ENCODE measurements around the gene CCDC38. TPM values are rescaled to one million over a fixed set of nuclear protein-coding genes. Genes with fewer than 3 reads are reported as not detected.
A peak's percentile ranks its signal among the peaks of the same experiment; 100 is the strongest.

The CCDC38 gene
- total RNA-seq, 1 experiment from 2014 or later = 0.39 TPM

- no peaks in the 10 kb centered on the region for H3K4me1 ChIP-seq (replicated peaks)
- no peaks in the 10 kb centered on the region for H3K9me3 ChIP-seq (replicated peaks)
- H3K36me3 ChIP-seq = no peaks in the 10 kb centered on the region
- H3K27me3 ChIP-seq (replicated peaks) = no peaks in the 10 kb centered on the region
- H3K4me3 ChIP-seq = no peak overlapping the region
- no peak overlapping the region for H3K27ac ChIP-seq
- DNase-seq (ENCODE audit: low read depth in 1 of 2, low spot score in 2 of 2) = no peak
Measured at GRCh38 chr12:95951515-95951914, 9.1 kb upstream of the CCDC38 start.

- H3K4me1 ChIP-seq (replicated peaks) = no peaks in the 10 kb centered on the region
- H3K27ac ChIP-seq = no peak overlapping the region
- H3K9me3 ChIP-seq (replicated peaks) = no peaks in the 10 kb centered on the region
- H3K36me3 ChIP-seq = no peaks in the 10 kb centered on the region
- H3K27me3 ChIP-seq (replicated peaks) = peaks cover 3% of the 10 kb centered on the region; the same call in 1 of the 2 replicates
- no peak overlapping the region for H3K4me3 ChIP-seq
- DNase-seq (ENCODE audit: low read depth in 1 of 2, low spot score in 2 of 2) = no peak
Measured at GRCh38 chr12:95949477-95950206, 7.2 kb upstream of the CCDC38 start.

GRCh38 chr12:95944108-95944704 is 1.8 kb upstream of the CCDC38 start:
- Histone ChIP-seq H3K27me3 (replicated peaks) (peaks cover 3% of the 10 kb centered on the region; the same call in 1 of the 2 replicates), H3K4me1 (replicated peaks) (peaks cover 10% of the 10 kb centered on the region), H3K36me3 (no peaks in the 10 kb centered on the region), H3K4me3 (no peak overlapping the region), H3K27ac (no peak overlapping the region), H3K9me3 (replicated peaks) (no peaks in the 10 kb centered on the region)
- no peak for DNase-seq (ENCODE audit: low read depth in 1 of 2, low spot score in 2 of 2)

- H3K27ac ChIP-seq = peak within 1 kb of the TSS; percentile 63
- peaks cover 10% of the 10 kb centered on the region for H3K4me1 ChIP-seq (replicated peaks)
- H3K9me3 ChIP-seq (replicated peaks) = no peaks in the 10 kb centered on the region
- peaks cover 3% of the 10 kb centered on the region; the same call in 1 of the 2 replicates for H3K27me3 ChIP-seq (replicated peaks)
- H3K36me3 ChIP-seq = no peaks in the 10 kb centered on the region
- H3K4me3 ChIP-seq = peak within 1 kb of the TSS; percentile 62
- DNase-seq (ENCODE audit: low read depth in 1 of 2, low spot score in 2 of 2) = peak; percentile 48 to 56
Measured at GRCh38 chr12:95943330-95943842, 972 bp upstream of the CCDC38 start, which contains the start of gene AMDHD1. Gene AMDHD1, plus strand, starts transcription at chr12:95943331. Its CDS starts 68 bp downstream, at chr12:95943399.

GRCh38 chr12:95942101-95942523 is 302 bp downstream of the CCDC38 start:
- DNase-seq (ENCODE audit: low read depth in 1 of 2, low spot score in 2 of 2) = peak in 1 of 2 experiments; percentile 8
- H3K9me3 ChIP-seq (replicated peaks) = no peaks in the 10 kb centered on the region
- H3K27me3 ChIP-seq (replicated peaks) = peaks cover 3% of the 10 kb centered on the region; the same call in 1 of the 2 replicates
- no peaks in the 10 kb centered on the region for H3K36me3 ChIP-seq
- peaks cover 10% of the 10 kb centered on the region for H3K4me1 ChIP-seq (replicated peaks)
- peak overlapping the region; percentile 63 for H3K27ac ChIP-seq
- peak overlapping the region; percentile 62 for H3K4me3 ChIP-seq

- H3K4me3 ChIP-seq = no peak overlapping the region
- H3K27me3 ChIP-seq (replicated peaks) = no peaks in the 10 kb centered on the region
- H3K4me1 ChIP-seq (replicated peaks) = peaks cover 10% of the 10 kb centered on the region
- DNase-seq (ENCODE audit: low read depth in 1 of 2, low spot score in 2 of 2) = no peak
- no peaks in the 10 kb centered on the region for H3K9me3 ChIP-seq (replicated peaks)
- no peaks in the 10 kb centered on the region for H3K36me3 ChIP-seq
- H3K27ac ChIP-seq = no peak overlapping the region
Measured at GRCh38 chr12:95940514-95940913, 1.9 kb downstream of the CCDC38 start.

- no peaks in the 10 kb centered on the region for H3K36me3 ChIP-seq
- no peak for DNase-seq (ENCODE audit: low read depth in 1 of 2, low spot score in 2 of 2)
- no peaks in the 10 kb centered on the region for H3K27me3 ChIP-seq (replicated peaks)
- H3K4me3 ChIP-seq = no peak overlapping the region
- no peaks in the 10 kb centered on the region for H3K4me1 ChIP-seq (replicated peaks)
- no peaks in the 10 kb centered on the region for H3K9me3 ChIP-seq (replicated peaks)
- H3K27ac ChIP-seq = no peak overlapping the region
Measured at GRCh38 chr12:95922231-95922630, 20.2 kb downstream of the CCDC38 start.

- H3K36me3 ChIP-seq = no peaks in the 10 kb centered on the region
- no peak overlapping the region for H3K4me3 ChIP-seq
- H3K9me3 ChIP-seq (replicated peaks) = no peaks in the 10 kb centered on the region
- H3K27me3 ChIP-seq (replicated peaks) = peaks cover 3% of the 10 kb centered on the region; the same call in 1 of the 2 replicates
- no peak for DNase-seq (ENCODE audit: low read depth in 1 of 2, low spot score in 2 of 2)
- no peaks in the 10 kb centered on the region for H3K4me1 ChIP-seq (replicated peaks)
- no peak overlapping the region for H3K27ac ChIP-seq
Measured at GRCh38 chr12:95919110-95919509, 23.3 kb downstream of the CCDC38 start.

GRCh38 chr12:95918194-95918993 is 24.0 kb downstream of the CCDC38 start:
- Histone ChIP-seq H3K36me3 (no peaks in the 10 kb centered on the region), H3K27me3 (replicated peaks) (peaks cover 3% of the 10 kb centered on the region; the same call in 1 of the 2 replicates), H3K9me3 (replicated peaks) (no peaks in the 10 kb centered on the region), H3K4me3 (no peak overlapping the region), H3K27ac (no peak overlapping the region), H3K4me1 (replicated peaks) (no peaks in the 10 kb centered on the region)
- peak in 1 of 2 experiments; percentile 31 for DNase-seq (ENCODE audit: low read depth in 1 of 2, low spot score in 2 of 2)

- no peaks in the 10 kb centered on the region; the same call in 1 of the 2 replicates for H3K9me3 ChIP-seq (replicated peaks)
- H3K4me1 ChIP-seq (replicated peaks) = no peaks in the 10 kb centered on the region
- DNase-seq (ENCODE audit: low read depth in 1 of 2, low spot score in 2 of 2) = no peak
- no peaks in the 10 kb centered on the region for H3K27me3 ChIP-seq (replicated peaks)
- H3K4me3 ChIP-seq = no peak overlapping the region
- no peaks in the 10 kb centered on the region for H3K36me3 ChIP-seq
- no peak overlapping the region for H3K27ac ChIP-seq
Measured at GRCh38 chr12:95909871-95910270, 32.5 kb downstream of the CCDC38 start.

- DNase-seq (ENCODE audit: low read depth in 1 of 2, low spot score in 2 of 2) = no peak
Measured at GRCh38 chr12:95908573-95908972, 33.8 kb downstream of the CCDC38 start.

GRCh38 chr12:95898081-95898480 is 44.3 kb downstream of the CCDC38 start:
- H3K27ac ChIP-seq = no peak overlapping the region
- H3K4me3 ChIP-seq = no peak overlapping the region
- no peak for DNase-seq (ENCODE audit: low read depth in 1 of 2, low spot score in 2 of 2)
- no peaks in the 10 kb centered on the region for H3K4me1 ChIP-seq (replicated peaks)
- no peaks in the 10 kb centered on the region for H3K36me3 ChIP-seq
- H3K27me3 ChIP-seq (replicated peaks) = 0 out of 2 replicates have a peak, but pooled peaks cover 5% of the 10 kb centered on the region
- peaks cover 2% of the 10 kb centered on the region for H3K9me3 ChIP-seq (replicated peaks)

More at GRCh38 chr12:95908573-95908972, 33.8 kb downstream of the CCDC38 start:
- no peaks in the 10 kb centered on the region; the same call in 1 of the 2 replicates for H3K9me3 ChIP-seq (replicated peaks)
- no peaks in the 10 kb centered on the region for H3K4me1 ChIP-seq (replicated peaks)
- H3K36me3 ChIP-seq = no peaks in the 10 kb centered on the region
- peaks cover 8% of the 10 kb centered on the region for H3K27me3 ChIP-seq (replicated peaks)
- no peak overlapping the region for H3K4me3 ChIP-seq
- no peak overlapping the region for H3K27ac ChIP-seq

GRCh38 chr12:95896846-95897245 is 45.6 kb downstream of the CCDC38 start:
- H3K4me1 ChIP-seq (replicated peaks) = no peaks in the 10 kb centered on the region
- H3K4me3 ChIP-seq = no peak overlapping the region
- no peaks in the 10 kb centered on the region for H3K36me3 ChIP-seq
- 0 out of 2 replicates have a peak, but pooled peaks cover 5% of the 10 kb centered on the region for H3K27me3 ChIP-seq (replicated peaks)
- H3K27ac ChIP-seq = no peak overlapping the region
- H3K9me3 ChIP-seq (replicated peaks) = no peaks in the 10 kb centered on the region
- DNase-seq (ENCODE audit: low read depth in 1 of 2, low spot score in 2 of 2) = no peak
